Endothelial cell of umbilical vein (primary cell): ENCODE measurements around the gene PAK5. TPM values are rescaled to one million over a fixed set of nuclear protein-coding genes. Genes with fewer than 3 reads are reported as not detected.

Source experiments
- BruUV-seq: library from RNA; stranded (reverse); fragments of 400-500 nt; replicated peaks from 2 replicates; lab custom pipeline; 2021; lab: Mats Ljungman, UMichigan
- CTCF ChIA-PET: fragments of 300-600, 350-600 bp; sonication (Branson Sonifier 250); formaldehyde crosslinking; loops from one replicate; lab custom pipeline; 2021; ENCODE audit warnings: antibody characterized with exemption, inconsistent platforms; lab: Charles Lee
- POLR2A ChIA-PET: fragments of 300-600, 350-600 bp; sonication (Branson Sonifier 250); formaldehyde crosslinking; loops from one replicate; lab custom pipeline; 2021; ENCODE audit warnings: antibody characterized with exemption, inconsistent platforms; lab: Charles Lee
- DNase-seq: peaks from one replicate; pipeline ENCODE4 v3.0.0-alpha.2; 2011; ENCODE audit warnings: low read depth, low spot score
- FAIRE-seq: peaks from 2 replicates; lab custom pipeline; 2011; peaks lifted over from hg19 to GRCh38; lab: Jason Lieb, UNC
- H2AFZ ChIP-seq: 2 replicates; pipeline ENCODE4 v1.6.0; 2012; ENCODE audit warnings: low read depth, low read length, control low read depth, inconsistent platforms
- H3K27ac ChIP-seq: 2 replicates; pipeline ENCODE4 v1.5.1; 2011; ENCODE audit warnings: low read depth, mild to moderate bottlenecking, control low read depth, low read length, moderate library complexity; ENCODE audit not compliant: insufficient read depth
- H3K27me3 ChIP-seq, 2 experiments: 2 replicates each; pipeline versions ENCODE4 v1.6.0 to v1.6.1; 2011; ENCODE audit warnings: low read length in 2 of 2, mixed read lengths in 1 of 2; ENCODE audit not compliant: control insufficient read depth in 2 of 2, insufficient read depth in 2 of 2
- H3K36me3 ChIP-seq, 2 experiments: 2 replicates in 1 of 2; 3 replicates in 1 of 2; pipeline ENCODE4 v1.5.1; 2011; ENCODE audit warnings: low read length in 2 of 2, mild to moderate bottlenecking in 1 of 2, moderate library complexity in 1 of 2; ENCODE audit not compliant: control insufficient read depth in 2 of 2, insufficient read depth in 2 of 2; ENCODE audit errors: extremely low read depth in 1 of 2
- H3K4me1 ChIP-seq: 3 replicates; pipeline ENCODE4 v1.5.1; 2011; ENCODE audit warnings: mild to moderate bottlenecking, low read length; ENCODE audit not compliant: control insufficient read depth, insufficient read depth; ENCODE audit errors: extremely low read depth
- H3K4me2 ChIP-seq: 2 replicates; pipeline ENCODE4 v1.6.1; 2011; ENCODE audit warnings: low read length, control low read depth, mixed read lengths; ENCODE audit not compliant: insufficient read depth
- H3K4me3 ChIP-seq, 3 experiments: fragments of 200-600 bp in 1 of 3; sonication (generic), shearing (Covaris generic) in 1 of 3; replicated peaks in 1 of 3; 2 replicates each; pipeline ENCODE4 v1.5.1; 2011 to 2016; ENCODE audit warnings: control low read depth in 3 of 3, low read length in 3 of 3, mild to moderate bottlenecking in 2 of 3, inconsistent platforms in 1 of 3, low read depth in 1 of 3, moderate library complexity in 1 of 3; ENCODE audit not compliant: insufficient read depth in 1 of 3
- H3K79me2 ChIP-seq: 2 replicates; pipeline ENCODE4 v1.6.0; 2012; ENCODE audit warnings: low read length, inconsistent platforms; ENCODE audit not compliant: control insufficient read depth, insufficient read depth
- H3K9ac ChIP-seq: replicated peaks from 2 replicates; pipeline ENCODE3; 2011; ENCODE audit warnings: low read length, control low read depth; ENCODE audit not compliant: insufficient read depth; ENCODE audit errors: extremely low read depth
- H3K9me1 ChIP-seq: replicated peaks from 3 replicates; pipeline ENCODE4 v1.6.0; 2011; ENCODE audit warnings: mild to moderate bottlenecking, low read length; ENCODE audit not compliant: control insufficient read depth, insufficient read depth; ENCODE audit errors: extremely low read depth
- H3K9me3 ChIP-seq: replicated peaks from 2 replicates; pipeline ENCODE4 v1.5.1; 2012; ENCODE audit warnings: low read length, inconsistent platforms; ENCODE audit not compliant: control insufficient read depth, insufficient read depth
- H4K20me1 ChIP-seq: replicated peaks from 2 replicates; pipeline ENCODE3; 2011; ENCODE audit warnings: mild to moderate bottlenecking, low read length; ENCODE audit not compliant: control insufficient read depth, insufficient read depth; ENCODE audit errors: extremely low read depth
- EZH2 ChIP-seq: IDR thresholded peaks from 2 replicates; pipeline ENCODE4 v1.6.1; 2012; ENCODE audit warnings: borderline replicate concordance, low read depth, mild to moderate bottlenecking, moderate library complexity, low read length, inconsistent platforms; ENCODE audit not compliant: severe bottlenecking
- FOS ChIP-seq: IDR thresholded peaks from 2 replicates; pipeline ENCODE4 v1.6.1; 2011; ENCODE audit warnings: mild to moderate bottlenecking, low read length, moderate library complexity, borderline replicate concordance; ENCODE audit not compliant: insufficient read depth
- GATA2 ChIP-seq: IDR thresholded peaks from 2 replicates; pipeline ENCODE4 v1.7.0; 2011; ENCODE audit warnings: low read depth, mild to moderate bottlenecking, moderate library complexity, mixed read lengths, low read length; ENCODE audit not compliant: insufficient read length, insufficient read depth
- JUN ChIP-seq: IDR thresholded peaks from 2 replicates; pipeline ENCODE4 v1.6.1; 2011; ENCODE audit warnings: borderline replicate concordance, low read depth; ENCODE audit not compliant: insufficient read length, insufficient read depth
- MYC ChIP-seq: IDR thresholded peaks from one replicate; pipeline ENCODE4 v1.6.1; 2011; ENCODE audit warnings: mild to moderate bottlenecking, low read depth, low read length
- POLR2A ChIP-seq: IDR thresholded peaks from 2 replicates; pipeline ENCODE4 v1.6.1; 2012; ENCODE audit warnings: low read depth, mild to moderate bottlenecking, control low read depth, low read length
- POLR2AphosphoS5 ChIP-seq: IDR thresholded peaks from 2 replicates; pipeline ENCODE4 v1.6.1; 2012; ENCODE audit warnings: low read depth, mild to moderate bottlenecking, control low read depth, low read length, moderate library complexity; ENCODE audit not compliant: insufficient read depth
- dilution Hi-C: fragments of 300-500 bp; cut with MboI; formaldehyde crosslinking; loops from one replicate; pipeline ENCODE4 v1.15.0; 2019; ENCODE audit warnings: low sequenced_read_pairs; ENCODE audit not compliant: extremely low pct_ligation_motif_present
- intact Hi-C: fragments of 100-400 bp; cut with micrococcal nuclease; formaldehyde crosslinking; loops from one replicate; pipeline ENCODE4 v1.10.0; 2022
- polyA plus RNA-seq, 4 experiments: library from polyadenylated mRNA; depleted of rRNA in 3 of 4; stranded (reverse) in 3 of 4; unstranded in 1 of 4; fragments of >200 nt; gene quantifications; 2 replicates each; pipeline versions ENCODE4 v1.2.1 to v1.2.3, GENCODE V29; 2011 to 2012; ENCODE audit warnings: missing spikeins in 1 of 4
- total RNA-seq: library from RNA; stranded (reverse); gene quantifications from 2 replicates; pipeline ENCODE4 v1.2.3, GENCODE V29; 2021
- TF ChIP-seq, protein P1 (sequence below): IDR thresholded peaks from 2 replicates; pipeline ENCODE4 v1.6.1; 2011; ENCODE audit not compliant: insufficient read depth, insufficient read length
- TF ChIP-seq, protein P2 (sequence below), 2 donors: IDR thresholded peaks; 1 replicate in 1 of 2; 2 replicates in 1 of 2; pipeline ENCODE4 v1.5.1; 2011; ENCODE audit warnings: low read length in 2 of 2, mild to moderate bottlenecking in 2 of 2, moderate library complexity in 2 of 2, control low read depth in 1 of 2, inconsistent platforms in 1 of 2, low read depth in 1 of 2; ENCODE audit not compliant: insufficient read depth in 1 of 2; ENCODE audit errors: extremely low read depth in 1 of 2

Gene PAK5
- total and polyA plus RNA-seq, 2 donors (not counting 3 experiments of a cell fraction or from before 2014, with no cell fraction given): not detected

DNA sequence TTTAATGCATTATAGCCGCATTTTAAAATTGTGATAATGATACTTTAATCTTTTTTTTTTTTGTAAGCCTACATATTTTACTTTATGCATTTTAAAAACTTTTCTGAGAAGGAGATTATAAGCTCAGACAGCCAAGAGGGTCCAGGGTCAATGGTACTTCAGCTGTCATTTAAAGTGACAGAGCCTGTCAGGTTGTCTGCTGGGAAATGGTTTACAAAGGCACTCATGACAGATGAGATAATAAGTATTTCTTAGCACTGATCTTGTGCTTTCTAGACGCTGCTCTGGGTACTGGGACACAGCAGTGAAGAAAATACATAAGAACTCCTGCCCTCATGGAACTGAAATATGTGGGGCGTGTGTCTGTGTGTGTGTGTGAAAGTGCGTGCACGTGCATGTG lies 304.9 kb downstream of the PAK5 start:
- Histone ChIP-seq H3K9me3 (no peaks in the 10 kb centered on the region), H4K20me1 (no peaks in the 10 kb centered on the region), H2AFZ (no peak overlapping the region), H3K4me3 (no peak overlapping the region), H3K9me1 (no peaks in the 10 kb centered on the region), H3K27ac (no peak overlapping the region), H3K4me2 (no peak overlapping the region), H3K9ac (no peak overlapping the region), H3K36me3 (no peaks in the 10 kb centered on the region), H3K27me3 (peaks cover 0 to 3% of the 10 kb centered on the region in 2 experiments), H3K79me2 (no peaks in the 10 kb centered on the region), H3K4me1 (no peaks in the 10 kb centered on the region)
- no TSS peak for BruUV-seq
- dilution Hi-C loops (no loop called here), intact Hi-C loops (no loop called here)
- no peak for DNase-seq
- ChIA-PET CTCF (interaction anchor here (1.3 kb wide), 1 partner anchor 15 kb away, joined by 4 read pairs; no protein-coding TSS in a partner anchor), POLR2A (no interaction called here)
- TF ChIP-seq, protein P1, sequence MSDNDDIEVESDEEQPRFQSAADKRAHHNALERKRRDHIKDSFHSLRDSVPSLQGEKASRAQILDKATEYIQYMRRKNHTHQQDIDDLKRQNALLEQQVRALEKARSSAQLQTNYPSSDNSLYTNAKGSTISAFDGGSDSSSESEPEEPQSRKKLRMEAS: no peak
- TF ChIP-seq FOS: no peak
- no peak for TF ChIP-seq POLR2AphosphoS5
- TF ChIP-seq GATA2: no peak
- TF ChIP-seq, protein P2, sequence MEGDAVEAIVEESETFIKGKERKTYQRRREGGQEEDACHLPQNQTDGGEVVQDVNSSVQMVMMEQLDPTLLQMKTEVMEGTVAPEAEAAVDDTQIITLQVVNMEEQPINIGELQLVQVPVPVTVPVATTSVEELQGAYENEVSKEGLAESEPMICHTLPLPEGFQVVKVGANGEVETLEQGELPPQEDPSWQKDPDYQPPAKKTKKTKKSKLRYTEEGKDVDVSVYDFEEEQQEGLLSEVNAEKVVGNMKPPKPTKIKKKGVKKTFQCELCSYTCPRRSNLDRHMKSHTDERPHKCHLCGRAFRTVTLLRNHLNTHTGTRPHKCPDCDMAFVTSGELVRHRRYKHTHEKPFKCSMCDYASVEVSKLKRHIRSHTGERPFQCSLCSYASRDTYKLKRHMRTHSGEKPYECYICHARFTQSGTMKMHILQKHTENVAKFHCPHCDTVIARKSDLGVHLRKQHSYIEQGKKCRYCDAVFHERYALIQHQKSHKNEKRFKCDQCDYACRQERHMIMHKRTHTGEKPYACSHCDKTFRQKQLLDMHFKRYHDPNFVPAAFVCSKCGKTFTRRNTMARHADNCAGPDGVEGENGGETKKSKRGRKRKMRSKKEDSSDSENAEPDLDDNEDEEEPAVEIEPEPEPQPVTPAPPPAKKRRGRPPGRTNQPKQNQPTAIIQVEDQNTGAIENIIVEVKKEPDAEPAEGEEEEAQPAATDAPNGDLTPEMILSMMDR (IDR thresholded peaks at IDR 0.05; ENCODE audit: extremely low read depth in 1 of 2, insufficient read depth in 1 of 2, low read depth in 1 of 2, low read length in 2 of 2): no peak
- TF ChIP-seq EZH2: no peak
- no peak for TF ChIP-seq JUN
- TF ChIP-seq MYC: no peak
- no peak for TF ChIP-seq POLR2A
- no peak for FAIRE-seq
